ENCODE results near the gene ZMYM5.

- TF ChIP-seq CTCF (IDR thresholded peaks at IDR 0.05; ENCODE audit: borderline replicate concordance, extremely low read depth, low read length, poor library complexity, severe bottlenecking) (no peak), EZH2 (IDR thresholded peaks at IDR 0.05; ENCODE audit: borderline replicate concordance, low read depth, low read length, severe bottlenecking) (no peak)
These were observed 45.8 kb downstream of the ZMYM5 start for GRCh38 chr13:19817510-19818158.

All from DND-41 (cell line).